Keratinocyte (primary cell): ENCODE results near the gene CDH15. TPM values are rescaled to one million over a fixed set of nuclear protein-coding genes. Genes with fewer than 3 reads are reported as not detected.

ENCODE experiments used
- DNase-seq: peaks from one replicate; pipeline ENCODE4 v3.0.0-alpha.2; 2011; ENCODE audit warnings: low read depth, missing footprints, low spot score
- FAIRE-seq: peaks from 2 replicates; lab custom pipeline; 2011; peaks lifted over from hg19 to GRCh38; lab: Jason Lieb, UNC
- H2AFZ ChIP-seq: 2 replicates; pipeline ENCODE4 v1.6.0; 2012; ENCODE audit warnings: low read length, control low read depth, inconsistent platforms; ENCODE audit not compliant: control insufficient read depth
- H3K27ac ChIP-seq: 2 replicates; pipeline ENCODE4 v1.5.1; 2011; ENCODE audit warnings: low read length; ENCODE audit not compliant: control insufficient read depth, insufficient read depth
- H3K27me3 ChIP-seq: 3 replicates; pipeline ENCODE4 v1.6.0; 2011; ENCODE audit warnings: low read length; ENCODE audit not compliant: control insufficient read depth, insufficient read depth; ENCODE audit errors: extremely low read depth
- H3K36me3 ChIP-seq, 2 experiments: 2 replicates in 1 of 2; 3 replicates in 1 of 2; pipeline ENCODE4 v1.5.1; 2011; ENCODE audit warnings: low read length in 2 of 2, mild to moderate bottlenecking in 1 of 2; ENCODE audit not compliant: control insufficient read depth in 2 of 2, insufficient read depth in 2 of 2; ENCODE audit errors: extremely low read depth in 1 of 2
- H3K4me1 ChIP-seq: 3 replicates; pipeline ENCODE4 v1.5.1; 2011; ENCODE audit warnings: low read length; ENCODE audit not compliant: control insufficient read depth, insufficient read depth; ENCODE audit errors: extremely low read depth
- H3K4me2 ChIP-seq: 3 replicates; pipeline ENCODE4 v1.6.0; 2011; ENCODE audit warnings: low read depth, low read length; ENCODE audit not compliant: control insufficient read depth, insufficient read depth; ENCODE audit errors: extremely low read depth
- H3K4me3 ChIP-seq, 3 experiments: fragments of 200-600 bp in 1 of 3; sonication (generic) in 1 of 3; 2 replicates in 2 of 3; 3 replicates in 1 of 3; pipeline ENCODE4 v1.5.1; 2011 to 2016; ENCODE audit warnings: low read length in 3 of 3, mild to moderate bottlenecking in 3 of 3, control low read depth in 2 of 3, inconsistent platforms in 1 of 3, low read depth in 1 of 3, mixed read lengths in 1 of 3, mixed run types in 1 of 3, moderate library complexity in 1 of 3; ENCODE audit not compliant: control insufficient read depth in 2 of 3, insufficient read depth in 2 of 3; ENCODE audit errors: extremely low read depth in 1 of 3
- H3K79me2 ChIP-seq: 2 replicates; pipeline ENCODE4 v1.6.0; 2012; ENCODE audit warnings: low read length; ENCODE audit not compliant: control insufficient read depth, insufficient read depth
- H3K9ac ChIP-seq: 3 replicates; pipeline ENCODE4 v1.6.0; 2011; ENCODE audit warnings: low read length; ENCODE audit not compliant: control insufficient read depth, insufficient read depth; ENCODE audit errors: extremely low read depth
- H3K9me1 ChIP-seq: 3 replicates; pipeline ENCODE4 v1.6.0; 2011; ENCODE audit warnings: low read length; ENCODE audit not compliant: control insufficient read depth, insufficient read depth; ENCODE audit errors: extremely low read depth
- H3K9me3 ChIP-seq: 2 replicates; pipeline ENCODE4 v1.5.1; 2012; ENCODE audit warnings: low read depth, low read length; ENCODE audit not compliant: control insufficient read depth
- H4K20me1 ChIP-seq: 3 replicates; pipeline ENCODE4 v1.6.0; 2011; ENCODE audit warnings: low read length; ENCODE audit not compliant: control insufficient read depth, insufficient read depth; ENCODE audit errors: extremely low read depth
- CTCF ChIP-seq, 3 experiments: IDR thresholded peaks in 1 of 3; conservative IDR thresholded peaks in 1 of 3; optimal IDR thresholded peaks in 1 of 3; 2 replicates in 2 of 3; 3 replicates in 1 of 3; pipeline versions ENCODE3 to v1.5.1; 2011; ENCODE audit warnings: low read length in 3 of 3, mild to moderate bottlenecking in 3 of 3, moderate library complexity in 2 of 3, control low read depth in 1 of 3, inconsistent platforms in 1 of 3; ENCODE audit not compliant: insufficient read depth in 2 of 3; ENCODE audit errors: extremely low read depth in 1 of 3
- EZH2 ChIP-seq: IDR thresholded peaks from one replicate; pipeline ENCODE4 v1.6.1; 2012; ENCODE audit warnings: inconsistent platforms, mild to moderate bottlenecking, low read length, moderate library complexity
- dilution Hi-C: fragments of 300-500 bp; cut with MboI; formaldehyde crosslinking; loops from one replicate; pipeline ENCODE4 v1.7.0; 2020; ENCODE audit warnings: low sequenced_read_pairs; ENCODE audit not compliant: extremely low pct_ligation_motif_present
- polyA plus RNA-seq, 5 experiments: library from polyadenylated mRNA; depleted of rRNA in 3 of 5; stranded (reverse) in 3 of 5; stranded (forward) in 1 of 5; unstranded in 1 of 5; fragments of >200 nt; gene quantifications; 1 replicate in 1 of 5; 2 replicates in 3 of 5; 3 replicates in 1 of 5; pipeline versions ENCODE4 v1.2.1 to v1.2.3, GENCODE V29; 2011 to 2012; ENCODE audit warnings: missing spikeins in 2 of 5, low read depth in 1 of 5, low replicate concordance in 1 of 5

Gene CDH15
- polyA plus RNA-seq, 1 donor (not counting 4 experiments of a cell fraction or from before 2014, with no cell fraction given) = not detected

GRCh38 chr16:89159066-89159849 is 12.3 kb upstream of the CDH15 start:
- no peak overlapping the region for H3K4me3 ChIP-seq
- TF ChIP-seq CTCF (optimal IDR thresholded peaks at IDR 0.05 in 1 of 3, IDR thresholded peaks at IDR 0.05 in 1 of 3, conservative IDR thresholded peaks at IDR 0.05 in 1 of 3; ENCODE audit: extremely low read depth in 1 of 3, insufficient read depth in 2 of 3, low read length in 3 of 3) (no peak), EZH2 (no peak)
- no peak overlapping the region for H3K4me2 ChIP-seq
- peaks cover 28% of the 10 kb centered on the region for H3K27me3 ChIP-seq
- H3K27ac ChIP-seq = no peak overlapping the region
- FAIRE-seq (no peak), DNase-seq (no peak)
- dilution Hi-C loops = no loop called here
- H3K36me3 ChIP-seq = no peaks in the 10 kb centered on the region
- peaks cover 10% of the 10 kb centered on the region for H3K9me3 ChIP-seq
- no peaks in the 10 kb centered on the region for H3K9me1 ChIP-seq
- no peaks in the 10 kb centered on the region for H4K20me1 ChIP-seq
- H3K4me1 ChIP-seq = no peaks in the 10 kb centered on the region
- no peaks in the 10 kb centered on the region for H3K79me2 ChIP-seq
- H3K9ac ChIP-seq = no peak overlapping the region
- H2AFZ ChIP-seq = no peak overlapping the region

GRCh38 chr16:89159850-89160354 is 11.6 kb upstream of the CDH15 start:
- Histone ChIP-seq H3K4me2 (no peak overlapping the region), H3K4me3 (no peak overlapping the region), H3K9ac (no peak overlapping the region), H2AFZ (no peak overlapping the region), H3K27ac (no peak overlapping the region), H3K36me3 (no peaks in the 10 kb centered on the region), H4K20me1 (no peaks in the 10 kb centered on the region), H3K79me2 (no peaks in the 10 kb centered on the region), H3K9me3 (peaks cover 10% of the 10 kb centered on the region), H3K27me3 (peaks cover 23% of the 10 kb centered on the region), H3K4me1 (no peaks in the 10 kb centered on the region), H3K9me1 (no peaks in the 10 kb centered on the region)
- dilution Hi-C loops = no loop called here
- FAIRE-seq (no peak), DNase-seq (no peak)
- TF ChIP-seq EZH2 (no peak), CTCF (optimal IDR thresholded peaks at IDR 0.05 in 1 of 3, IDR thresholded peaks at IDR 0.05 in 1 of 3, conservative IDR thresholded peaks at IDR 0.05 in 1 of 3; ENCODE audit: extremely low read depth in 1 of 3, insufficient read depth in 2 of 3, low read length in 3 of 3) (no peak)
